Measurements from ENCODE around the gene TTYH1. TPM values are rescaled to one million over a fixed set of nuclear protein-coding genes. Genes with fewer than 3 reads are reported as not detected.

Gene TTYH1
- total RNA-seq, 4 donors from 2014 or later, result 0.41 TPM; not detected in 3

GRCh38 chr19:54449701-54450069 lies 34.4 kb downstream of the TTYH1 start:
- Histone ChIP-seq H3K4me3 (peak overlapping the region; percentile 87 to 95 (median 90)), H3K9me3 (no peaks in the 10 kb centered on the region), H3K4me1 (peaks cover 22 to 31% of the 10 kb centered on the region in 2 donors), H3K27me3 (no peaks in the 10 kb centered on the region), H3K36me3 (peaks cover 1 to 50% of the 10 kb centered on the region in 2 donors), H3K27ac (peak overlapping the region; percentile 92 to 98 (median 93))
- intact Hi-C loops (cut with DNase I; ENCODE audit: low total_unique reads), result loop anchor here (1.0 kb wide), 4 partner anchors 14 to 890 kb away; partner anchors contain the start of genes KMT5C and LENG9
- TF ChIP-seq CTCF (IDR thresholded peaks at IDR 0.05 in 4 of 5, conservative IDR thresholded peaks at IDR 0.05 in 1 of 5) (no peak), POLR2A (IDR thresholded peaks at IDR 0.05) (no peak)
- ATAC-seq, result no peak
- no peak for DNase-seq
- in situ Hi-C loops (cut with MboI; ENCODE audit: low sequenced_read_pairs in 4 of 4), result loop anchor here in 1 of 4 donors (10.0 kb wide), 1 partner anchor 245 kb away; the partner anchor contains the start of gene RPS9

GRCh38 chr19:54451331-54451871 lies 36.1 kb downstream of the TTYH1 start:
- Histone ChIP-seq H3K36me3 (peaks cover 5 to 57% of the 10 kb centered on the region in 2 donors), H3K4me1 (peaks cover 22 to 31% of the 10 kb centered on the region in 2 donors), H3K4me3 (no peak overlapping the region), H3K27ac (peak overlapping the region in 3 of 4 donors; percentile 7 to 98 (median 94)), H3K9me3 (no peaks in the 10 kb centered on the region), H3K27me3 (no peaks in the 10 kb centered on the region)
- no peak for ATAC-seq
- DNase-seq, result no peak
- intact Hi-C loops (cut with DNase I; ENCODE audit: low total_unique reads), result no loop called here
- in situ Hi-C loops (cut with MboI; ENCODE audit: low sequenced_read_pairs in 4 of 4), result loop anchor here in 1 of 4 donors (10.0 kb wide), 1 partner anchor 247 kb away; the partner anchor contains the start of gene RPS9
- TF ChIP-seq POLR2A (IDR thresholded peaks at IDR 0.05), result no peak
- TF ChIP-seq CTCF (IDR thresholded peaks at IDR 0.05 in 4 of 5, conservative IDR thresholded peaks at IDR 0.05 in 1 of 5), result no peak

GRCh38 chr19:54451997-54452396 lies 36.7 kb downstream of the TTYH1 start:
- no peaks in the 10 kb centered on the region for H3K9me3 ChIP-seq
- intact Hi-C loops (cut with DNase I; ENCODE audit: low total_unique reads) (no loop called here), in situ Hi-C loops (cut with MboI; ENCODE audit: low sequenced_read_pairs in 4 of 4) (loop anchor here in 1 of 4 donors (10.0 kb wide), 1 partner anchor 247 kb away; the partner anchor contains the start of gene RPS9)
- no peak overlapping the region for H3K4me3 ChIP-seq
- peaks cover 22 to 26% of the 10 kb centered on the region in 2 donors for H3K4me1 ChIP-seq
- H3K36me3 ChIP-seq, result peaks cover 5 to 63% of the 10 kb centered on the region in 2 donors
- DNase-seq (no peak), ATAC-seq (no peak)
- TF ChIP-seq CTCF (IDR thresholded peaks at IDR 0.05 in 4 of 5, conservative IDR thresholded peaks at IDR 0.05 in 1 of 5), result no peak
- no peak overlapping the region for H3K27ac ChIP-seq
- H3K27me3 ChIP-seq, result no peaks in the 10 kb centered on the region

- no peak for DNase-seq
- Histone ChIP-seq H3K9me3 (no peaks in the 10 kb centered on the region), H3K4me1 (peaks cover 20 to 21% of the 10 kb centered on the region in 2 donors), H3K27me3 (no peaks in the 10 kb centered on the region), H3K4me3 (no peak overlapping the region), H3K36me3 (peaks cover 5 to 69% of the 10 kb centered on the region in 2 donors), H3K27ac (no peak overlapping the region)
- in situ Hi-C loops (cut with MboI; ENCODE audit: low sequenced_read_pairs in 4 of 4) (loop anchor here in 1 of 4 donors (10.0 kb wide), 1 partner anchor 248 kb away; the partner anchor contains the start of gene RPS9), intact Hi-C loops (cut with DNase I; ENCODE audit: low total_unique reads) (no loop called here)
- no peak for TF ChIP-seq POLR2A (IDR thresholded peaks at IDR 0.05)
- TF ChIP-seq CTCF (IDR thresholded peaks at IDR 0.05 in 4 of 5, conservative IDR thresholded peaks at IDR 0.05 in 1 of 5), result no peak
- ATAC-seq, result no peak
Measured at GRCh38 chr19:54452626-54453025, 37.4 kb downstream of the TTYH1 start.
